ENCODE data around the gene GPX2.
A peak's percentile ranks its signal among the peaks of the same experiment; 100 is the strongest.

Gene GPX2

GRCh38 chr14:64942531-64943111, at the start of gene GPX2:
Gene GPX2 (minus strand): TSS chr14:64942745. CDS start chr14:64942726, 19 bp downstream.
- DNase-seq = no peak

- no peak for DNase-seq
These were observed 48.4 kb upstream of the GPX2 start for GRCh38 chr14:64990939-64991338.

- DNase-seq = no peak
These were observed 47.8 kb upstream of the GPX2 start for GRCh38 chr14:64990296-64990695.

- no peak for DNase-seq
These were observed 44.9 kb upstream of the GPX2 start for GRCh38 chr14:64987438-64987767.

GRCh38 chr14:64986648-64987437, 44.3 kb upstream of the GPX2 start, which contains the start of gene FNTB:
Gene FNTB (plus strand): TSS chr14:64986895. CDS start chr14:64986954, 59 bp downstream.
- peak; percentile 98 for DNase-seq

GRCh38 chr14:64983439-64984310, 41.1 kb upstream of the GPX2 start:
- DNase-seq = no peak

- DNase-seq = no peak
These were observed 37.0 kb upstream of the GPX2 start for GRCh38 chr14:64979336-64980074.

GRCh38 chr14:64974563-64974962, 32.0 kb upstream of the GPX2 start:
- DNase-seq = no peak

- DNase-seq = no peak
These were observed 31.3 kb upstream of the GPX2 start for GRCh38 chr14:64973826-64974225.

- DNase-seq = no peak
These were observed 30.5 kb upstream of the GPX2 start for GRCh38 chr14:64973026-64973442.

- peak; percentile 69 for DNase-seq
These were observed 29.6 kb upstream of the GPX2 start, which contains the start of gene RAB15 for GRCh38 chr14:64971943-64972791. Gene RAB15 (minus strand): TSS chr14:64972336. CDS start chr14:64972076, 260 bp downstream.

- peak; percentile 54 for DNase-seq
These were observed 29.0 kb upstream of the GPX2 start for GRCh38 chr14:64971491-64971942.

- DNase-seq = peak; percentile 45
These were observed 28.4 kb upstream of the GPX2 start for GRCh38 chr14:64970776-64971477.

- DNase-seq = no peak
These were observed 27.5 kb upstream of the GPX2 start for GRCh38 chr14:64970041-64970440.

- DNase-seq = no peak
These were observed 26.1 kb upstream of the GPX2 start for GRCh38 chr14:64968651-64969050.

- no peak for DNase-seq
These were observed 25.6 kb upstream of the GPX2 start for GRCh38 chr14:64968167-64968566.

- no peak for DNase-seq
These were observed 24.4 kb upstream of the GPX2 start for GRCh38 chr14:64966976-64967375.

GRCh38 chr14:64965356-64966000, 22.9 kb upstream of the GPX2 start:
- DNase-seq = no peak

GRCh38 chr14:64963611-64964010, 21.1 kb upstream of the GPX2 start:
- DNase-seq = no peak

GRCh38 chr14:64960762-64961276, 18.3 kb upstream of the GPX2 start:
- DNase-seq = no peak
